Stimulated activated CD8-positive, alpha-beta memory T cell treated with anti-CD3 and anti-CD28 coated beads, Interleukin-4, amount 100 ng/mL, for 48 hours (primary cell): Measurements from ENCODE around the gene SH3PXD2A.
A peak's percentile ranks its signal among the peaks of the same experiment; 100 is the strongest.
"Not testable (repeated sequence)": the region's sequence is repeated elsewhere in the genome, so short reads cannot be mapped to it uniquely, and the experiment has no call there.

Source experiments
- DNase-seq: peaks from one replicate; pipeline ENCODE4 v3.0.0-alpha.2; 2020

The SH3PXD2A gene

DNA sequence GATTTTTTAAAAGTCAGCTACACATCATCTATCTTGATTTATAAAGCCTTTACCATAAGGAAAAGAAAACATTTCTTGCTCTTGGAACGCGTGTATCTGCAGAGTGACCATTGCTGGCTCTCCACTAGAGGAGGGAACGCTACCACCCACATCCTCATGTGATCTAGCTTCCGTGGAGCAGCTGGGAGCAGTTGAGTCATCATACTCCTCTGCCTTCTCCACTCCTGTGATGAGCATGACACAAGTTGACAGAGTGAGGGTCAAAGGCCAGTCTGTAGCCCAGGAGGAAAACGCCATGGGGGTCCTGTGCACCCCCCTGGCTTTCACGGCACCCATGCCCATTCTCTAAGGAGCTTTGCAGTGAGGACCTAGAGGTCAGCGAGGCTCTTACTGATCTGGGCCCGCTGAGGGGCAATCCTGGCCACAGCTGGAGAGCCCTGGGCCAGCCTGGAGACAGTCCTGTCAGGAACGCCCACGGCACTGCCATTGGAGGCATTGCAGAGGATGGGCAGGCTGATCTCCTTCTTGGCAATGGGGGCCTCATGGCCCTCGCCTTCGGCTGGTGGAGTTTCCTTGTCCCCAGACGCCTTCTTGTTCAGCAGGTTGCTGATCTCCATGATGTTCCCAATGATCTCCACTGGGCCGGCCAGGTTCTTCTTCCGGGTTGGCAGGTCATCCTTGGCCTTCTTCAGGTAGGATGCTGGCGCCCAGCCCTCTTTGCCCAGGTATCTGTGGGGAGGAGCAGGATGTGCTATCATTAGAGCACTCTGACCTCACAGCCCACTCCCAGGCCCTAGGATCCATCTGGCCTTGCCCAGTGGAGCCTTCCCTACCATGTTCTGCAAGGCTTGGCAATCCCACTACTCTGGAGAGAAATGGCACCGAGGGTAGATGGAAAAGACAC is 242.7 kb downstream of the SH3PXD2A start:
- DNase-seq, result no peak

DNA sequence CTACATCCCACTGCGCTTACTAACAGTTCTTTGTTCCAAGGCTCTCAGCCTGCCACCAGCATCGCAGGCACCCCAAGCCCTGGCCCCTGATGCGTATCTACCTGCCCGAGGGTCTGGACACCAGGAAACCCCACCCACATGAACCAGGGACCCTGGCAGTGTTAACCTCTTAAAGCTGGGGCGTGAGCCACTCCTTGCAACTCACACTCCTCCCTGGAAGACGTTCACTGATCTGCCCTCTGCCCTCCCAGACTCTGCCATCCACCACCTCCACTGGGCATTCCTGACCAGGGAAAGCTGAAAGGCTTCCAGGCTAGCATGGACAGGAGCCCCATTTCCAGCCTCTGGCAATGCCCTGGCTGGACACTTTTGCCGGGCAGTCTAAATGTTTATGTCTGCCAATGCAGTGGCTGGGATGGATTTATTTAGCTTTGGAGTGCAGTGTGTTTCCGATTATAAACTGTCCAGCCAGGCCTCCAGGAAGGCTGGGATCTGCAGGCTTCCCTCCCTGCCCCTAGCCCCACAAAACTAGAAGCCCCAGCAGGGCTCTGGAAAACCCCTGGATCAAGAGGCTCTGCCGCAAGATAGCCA is 244.4 kb downstream of the SH3PXD2A start:
- no peak for DNase-seq

DNA sequence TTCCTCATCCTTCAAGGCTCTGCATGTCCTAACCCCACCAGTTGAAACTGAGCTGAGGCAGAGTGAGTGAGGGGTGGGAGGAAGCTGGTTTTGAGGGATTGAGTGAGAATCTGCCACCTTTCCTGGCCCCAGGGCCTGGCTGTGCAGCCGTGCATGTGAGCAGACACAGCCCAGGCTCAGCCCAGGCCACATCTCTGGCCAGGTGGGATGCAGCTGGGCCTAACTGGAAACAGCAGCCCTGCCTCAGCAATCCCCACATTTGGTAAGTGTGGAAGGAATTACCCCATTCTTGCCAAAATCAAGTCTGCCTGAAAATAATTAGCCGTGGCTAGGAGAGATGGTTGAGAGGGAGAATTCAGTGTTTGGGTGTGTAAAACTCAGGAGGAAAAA is 245.3 kb downstream of the SH3PXD2A start:
- no peak for DNase-seq

DNA sequence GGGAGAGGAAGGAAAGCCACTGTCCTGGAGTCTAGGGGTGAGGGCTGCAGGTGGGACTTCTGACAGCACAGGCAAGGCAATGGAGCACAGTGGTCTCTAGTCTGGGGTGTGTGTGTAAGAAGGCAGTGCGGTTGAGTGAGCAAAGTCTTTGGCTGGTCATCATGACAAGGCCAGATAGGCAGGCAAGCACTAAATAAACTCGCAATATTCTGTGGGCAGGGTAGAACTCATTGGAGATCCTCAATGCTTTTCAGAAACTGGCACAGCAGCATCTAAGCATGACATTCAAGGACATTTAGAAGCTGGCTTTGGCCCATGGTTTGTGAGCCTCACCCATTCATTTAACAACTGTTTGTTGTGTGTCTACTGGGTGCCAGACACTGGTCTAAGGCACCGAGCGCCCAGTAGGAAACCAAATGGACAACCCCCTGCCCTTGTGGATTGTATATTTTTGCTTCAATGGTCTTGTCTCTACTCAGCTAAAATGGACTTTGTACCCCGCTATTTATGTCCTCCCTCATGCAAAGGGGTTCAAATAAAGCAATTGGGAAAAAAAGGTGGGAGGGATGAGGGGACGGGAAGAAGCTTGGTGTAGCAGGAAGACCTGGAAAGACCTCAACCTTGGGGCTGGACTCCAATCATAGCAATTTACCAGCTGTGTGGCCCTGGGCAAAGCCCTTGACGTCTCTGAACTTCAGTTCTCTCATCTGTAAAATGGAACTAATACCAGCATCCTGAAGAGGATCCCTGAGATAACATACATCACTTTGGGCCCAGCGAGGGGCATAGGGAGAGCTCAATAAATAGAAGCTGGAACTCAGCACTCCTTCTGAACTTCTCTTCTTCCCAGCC is 245.9 kb downstream of the SH3PXD2A start:
- DNase-seq, result no peak

DNA sequence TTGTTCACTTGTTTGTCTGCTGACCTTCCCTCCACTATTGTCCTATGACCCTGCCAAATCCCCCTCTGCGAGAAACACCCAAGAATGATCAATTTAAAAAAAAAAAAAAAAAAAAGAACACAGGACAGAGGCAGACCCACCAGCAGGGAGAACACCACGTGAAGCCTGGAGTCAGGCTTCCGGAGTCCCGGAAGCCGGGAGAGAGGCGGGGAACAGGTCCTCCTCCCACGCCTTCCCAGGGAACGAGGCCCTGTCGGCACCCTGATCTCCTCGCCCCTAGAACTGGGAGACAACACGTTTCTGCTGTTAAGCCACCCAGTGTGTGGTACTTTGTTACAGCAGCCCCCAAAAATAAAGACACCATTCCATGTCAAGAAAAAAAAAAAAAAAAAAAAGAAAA is 247.3 kb downstream of the SH3PXD2A start:
- not testable (repeated sequence) for DNase-seq

DNA sequence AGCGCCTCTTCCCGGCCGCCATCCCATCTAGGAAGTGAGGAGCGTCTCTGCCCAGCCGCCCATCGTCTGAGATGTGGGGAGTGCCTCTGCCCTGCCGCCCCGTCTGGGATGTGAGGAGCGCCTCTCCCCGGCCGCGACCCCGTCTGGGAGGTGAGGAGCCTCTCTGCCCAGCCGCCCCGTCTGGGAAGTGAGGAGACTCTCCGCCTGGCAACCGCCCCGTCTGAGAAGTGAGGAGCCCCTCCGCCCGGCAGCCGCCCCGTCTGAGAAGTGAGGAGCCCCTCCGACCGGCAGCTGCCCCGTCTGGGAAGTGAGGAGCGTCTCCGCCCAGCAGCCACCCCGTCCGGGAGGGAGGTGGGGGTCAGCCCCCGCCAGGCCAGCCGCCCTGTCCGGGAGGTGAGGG is 248.3 kb downstream of the SH3PXD2A start:
- not testable (repeated sequence) for DNase-seq

DNA sequence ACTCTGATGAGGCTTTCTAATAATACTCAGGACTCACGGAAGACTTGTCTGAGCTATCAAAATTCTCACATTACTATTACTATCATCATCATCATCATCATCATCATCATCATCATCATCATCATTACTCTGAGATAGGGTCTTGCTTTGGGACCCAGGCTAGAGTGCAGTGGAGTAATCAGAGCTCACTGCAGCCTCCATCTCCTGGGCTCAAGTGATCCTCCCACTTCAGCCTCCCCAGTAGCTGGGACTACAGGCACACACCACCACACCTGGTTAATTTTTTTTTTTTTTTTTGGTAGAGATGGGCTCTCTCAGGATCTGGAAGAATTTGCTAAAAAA is 249.3 kb downstream of the SH3PXD2A start:
- DNase-seq, result not testable (repeated sequence)

DNA sequence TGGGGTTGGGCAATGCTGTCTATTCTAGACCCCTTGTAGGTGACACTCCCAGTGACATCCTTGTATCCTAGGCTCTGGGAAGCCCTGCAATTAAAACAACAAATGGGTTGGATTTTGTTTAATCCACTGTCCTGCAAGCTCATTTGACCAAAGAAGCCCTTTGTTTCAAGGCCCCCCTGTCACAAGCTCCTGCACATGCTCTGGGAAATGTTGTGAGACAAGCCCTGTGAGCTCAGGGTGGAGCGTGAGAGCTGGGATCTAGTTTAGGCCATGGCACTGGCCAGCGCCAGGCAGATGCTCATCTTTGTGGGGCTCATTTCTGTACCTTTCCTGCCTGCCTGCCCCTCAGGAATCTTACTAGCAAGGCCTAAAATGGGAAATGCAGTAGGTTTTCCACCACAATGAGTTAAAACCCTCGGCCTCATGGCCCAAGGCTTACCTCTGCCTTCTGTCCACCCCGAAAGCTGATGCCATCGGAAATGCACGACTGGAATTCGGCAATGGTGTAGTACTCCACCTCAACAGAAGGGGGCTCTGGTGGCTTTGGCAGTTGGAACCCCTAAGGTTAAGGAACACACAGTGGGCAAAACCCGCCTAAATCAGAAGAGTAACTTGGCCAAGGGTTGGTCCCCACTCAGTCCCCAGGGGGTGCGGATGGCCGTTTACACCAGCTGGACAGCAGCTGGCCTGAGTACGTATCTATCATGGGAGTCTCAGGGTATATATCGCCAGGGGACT is 249.8 kb downstream of the SH3PXD2A start:
- peak; percentile 72 for DNase-seq

DNA sequence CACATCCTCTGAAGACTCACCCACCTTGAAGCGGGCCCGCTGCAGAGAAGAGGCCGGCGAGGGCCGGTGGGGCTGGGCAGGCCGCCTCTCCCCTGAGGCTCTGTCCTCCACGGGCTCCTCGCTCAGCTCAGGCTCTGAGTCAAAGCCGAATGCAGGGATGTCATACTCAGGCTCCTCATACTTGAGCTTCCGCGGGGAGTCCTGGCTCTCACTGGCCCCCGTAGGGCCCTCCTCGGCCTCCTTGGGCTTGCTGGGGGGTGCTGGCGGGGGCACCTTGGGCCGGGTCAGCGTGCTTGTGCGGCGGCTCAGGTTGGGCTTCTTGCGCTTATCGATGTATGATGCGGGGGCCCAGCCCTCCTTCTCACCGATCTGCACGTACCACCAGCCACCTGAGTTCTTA is 252.0 kb downstream of the SH3PXD2A start:
- no peak for DNase-seq

DNA sequence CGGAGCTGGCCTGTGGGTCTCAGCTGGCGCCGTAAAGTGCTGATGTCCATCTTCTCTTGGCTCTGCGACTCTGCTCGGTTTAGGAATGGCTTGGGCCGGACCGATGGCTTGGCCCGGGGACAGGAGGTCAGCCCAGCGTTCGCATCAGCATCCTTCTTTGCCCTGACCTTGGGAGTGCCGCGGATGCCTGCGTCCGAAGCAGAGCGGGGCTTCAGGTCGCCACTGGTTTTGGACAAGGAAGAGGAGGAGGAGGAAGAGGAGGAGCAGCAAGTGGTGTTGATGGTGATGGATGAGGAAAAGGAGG is 252.6 kb downstream of the SH3PXD2A start:
- DNase-seq, result no peak

DNA sequence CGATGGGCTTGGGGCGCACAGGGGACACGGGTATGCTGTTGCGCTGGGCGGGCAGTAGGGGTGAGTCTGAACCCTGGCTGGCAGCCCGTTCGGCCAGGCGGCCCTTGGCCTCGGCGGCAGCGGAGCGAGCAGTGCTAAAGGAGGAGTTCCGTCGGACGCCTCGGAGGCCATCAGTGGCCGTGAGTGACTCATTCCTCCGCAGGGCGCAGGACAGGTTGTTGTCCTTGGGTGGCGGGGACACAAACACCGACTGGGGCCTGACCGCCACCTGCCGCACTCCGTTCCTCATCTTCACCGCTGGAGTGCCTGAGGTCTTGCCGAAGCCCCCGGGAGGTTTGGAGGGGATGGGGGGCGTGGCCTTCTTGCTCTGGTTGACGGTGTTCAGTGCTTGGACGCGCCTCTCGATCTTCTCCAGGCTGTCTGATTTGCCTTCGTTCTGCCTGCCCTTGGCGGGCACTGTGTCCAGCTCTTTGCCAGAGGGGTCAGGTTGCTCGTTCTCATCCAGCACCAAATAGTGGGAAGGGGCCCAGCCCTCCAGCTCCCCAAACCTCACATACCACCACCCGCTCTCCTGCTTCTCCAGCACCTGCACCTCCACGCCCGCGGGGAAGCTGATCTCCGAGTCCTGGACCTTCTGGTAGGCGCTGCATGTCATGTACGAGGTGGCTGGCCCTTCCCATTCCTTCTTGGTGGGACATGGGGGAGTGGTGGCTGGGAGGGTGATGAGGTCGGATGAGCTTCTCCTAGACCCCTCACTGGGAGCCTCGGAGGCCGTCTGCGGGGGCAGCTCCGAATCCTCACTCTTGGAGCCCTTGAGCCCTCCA is 253.1 kb downstream of the SH3PXD2A start:
- no peak for DNase-seq

DNA sequence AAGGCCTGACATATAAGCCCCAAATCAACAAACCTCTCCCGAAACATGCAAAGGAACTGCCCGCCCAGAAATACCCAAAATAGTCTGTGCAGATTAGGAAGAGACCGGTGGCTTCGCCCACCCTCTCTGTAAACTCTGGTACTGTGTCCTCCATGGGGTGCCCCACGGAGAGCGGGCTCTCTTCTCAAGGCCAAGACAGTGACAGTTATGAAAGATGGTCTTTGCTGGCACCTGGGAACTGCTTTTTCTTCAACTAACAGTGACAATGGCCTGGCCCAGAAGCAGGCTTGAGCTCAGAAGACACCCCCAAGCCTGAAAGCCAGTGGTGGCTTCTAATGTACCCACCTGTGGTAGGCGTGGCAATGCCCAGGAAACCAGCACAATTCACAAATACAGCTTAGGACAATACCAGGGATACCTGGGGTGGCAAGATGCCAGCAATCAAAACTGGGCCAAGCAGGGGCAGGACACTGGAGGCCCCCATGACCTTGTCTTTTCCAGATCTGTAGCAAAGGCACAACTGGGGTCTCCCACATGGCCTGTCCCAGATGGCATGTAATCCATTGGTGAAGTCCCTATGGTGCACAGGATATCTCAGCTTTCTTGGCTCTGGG is 254.3 kb downstream of the SH3PXD2A start:
- DNase-seq, result no peak

DNA sequence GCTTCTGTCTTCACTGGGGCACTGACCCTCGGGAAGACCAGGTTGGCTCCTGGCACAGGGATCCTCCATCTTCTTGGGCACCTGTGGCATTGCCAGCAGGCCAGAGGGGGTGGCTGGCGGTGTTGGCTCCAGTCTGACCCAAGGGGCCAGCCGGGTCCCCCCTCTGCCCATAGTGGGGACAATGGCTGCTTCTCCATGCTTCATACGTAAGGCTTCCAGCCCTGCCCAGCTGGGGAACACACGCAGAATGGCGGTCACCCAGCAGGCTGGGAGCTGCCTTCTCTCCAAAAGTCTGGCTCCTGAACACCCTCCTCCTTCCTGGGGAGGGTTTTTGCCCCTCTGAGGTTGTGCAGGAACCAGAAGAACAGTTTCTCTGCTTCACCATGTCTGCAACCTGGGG is 255.1 kb downstream of the SH3PXD2A start:
- DNase-seq, result no peak

DNA sequence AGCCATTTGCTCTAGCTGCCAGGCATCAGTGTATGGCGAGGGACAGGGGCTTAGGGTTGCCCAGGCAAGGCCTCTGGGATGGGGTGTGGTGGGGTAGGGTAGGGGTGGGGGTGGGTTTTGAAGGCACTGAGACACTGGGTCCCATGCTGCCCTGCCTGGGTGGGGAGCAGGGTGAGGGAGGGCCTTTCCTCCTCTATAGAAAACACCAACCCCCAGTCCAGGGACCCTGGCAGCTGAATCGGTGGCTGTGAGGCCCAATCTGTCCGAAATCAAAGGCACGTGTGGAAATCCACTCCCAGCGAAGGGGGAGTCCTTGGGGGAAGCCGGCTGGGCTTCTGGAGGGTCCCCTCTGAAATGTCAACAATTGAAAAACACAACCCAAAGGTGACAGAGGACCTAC is 255.5 kb downstream of the SH3PXD2A start:
- no peak for DNase-seq

DNA sequence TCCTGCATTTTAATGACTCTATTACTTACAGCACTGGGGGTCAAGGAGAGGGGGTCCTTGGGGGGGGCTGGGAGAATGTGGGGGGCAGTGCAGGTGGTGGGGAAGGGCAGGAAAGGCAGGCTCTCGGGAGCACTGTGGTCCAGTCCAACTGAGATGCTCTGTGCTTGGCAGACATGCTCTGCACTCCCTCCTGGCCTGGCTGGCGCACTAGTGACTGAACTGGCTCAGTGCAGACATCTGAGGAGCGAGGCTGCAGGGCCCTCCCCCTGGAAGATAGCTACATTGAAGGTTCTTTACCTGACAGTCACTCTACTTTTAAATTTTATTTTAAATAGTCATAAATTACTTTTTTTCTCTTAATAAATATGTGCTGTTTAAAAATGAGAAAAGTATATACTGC is 256.2 kb downstream of the SH3PXD2A start:
- no peak for DNase-seq

DNA sequence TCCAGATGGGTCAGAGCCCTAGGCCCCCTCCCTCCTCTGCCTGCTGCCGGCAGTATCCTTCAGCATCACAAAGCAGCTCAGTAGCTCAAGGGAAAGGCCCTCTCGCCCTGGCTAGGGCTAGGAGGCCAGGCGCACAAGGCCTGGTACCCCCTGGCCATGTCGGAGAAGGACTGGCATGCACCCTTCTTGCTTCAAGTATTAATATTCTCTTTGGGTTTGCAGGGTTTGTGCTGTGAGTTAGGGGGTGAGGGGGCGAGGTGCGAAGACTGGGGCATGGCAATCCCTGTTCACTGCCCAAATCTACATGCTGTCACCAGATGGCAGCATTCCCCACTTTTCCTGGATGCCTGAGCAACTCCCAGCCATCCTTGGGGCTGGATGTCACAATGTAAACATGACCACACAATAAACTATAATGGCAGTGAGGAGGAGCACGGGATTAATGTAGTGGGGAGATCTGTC is 256.7 kb downstream of the SH3PXD2A start:
- DNase-seq, result peak; percentile 38

DNA sequence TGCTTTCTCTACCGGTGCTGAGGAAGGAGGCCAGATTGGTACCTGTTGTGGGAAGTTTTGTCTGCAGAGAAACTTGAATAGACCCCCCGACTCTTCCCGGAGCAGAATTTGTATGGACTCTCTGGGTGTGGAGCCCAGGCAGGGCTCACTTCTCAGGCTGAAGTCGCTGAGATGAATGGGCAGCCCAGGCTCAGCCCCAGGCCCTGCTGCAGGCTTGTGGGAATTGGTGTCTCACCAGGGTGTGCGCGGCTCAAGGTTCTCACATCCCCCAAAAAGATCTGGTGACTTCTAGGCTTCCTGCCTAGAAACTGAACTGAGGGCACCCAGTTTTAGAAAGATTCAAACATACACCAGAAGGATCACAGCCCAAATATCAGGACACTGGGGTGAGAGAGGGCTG is 258.4 kb downstream of the SH3PXD2A start:
- DNase-seq, result no peak

DNA sequence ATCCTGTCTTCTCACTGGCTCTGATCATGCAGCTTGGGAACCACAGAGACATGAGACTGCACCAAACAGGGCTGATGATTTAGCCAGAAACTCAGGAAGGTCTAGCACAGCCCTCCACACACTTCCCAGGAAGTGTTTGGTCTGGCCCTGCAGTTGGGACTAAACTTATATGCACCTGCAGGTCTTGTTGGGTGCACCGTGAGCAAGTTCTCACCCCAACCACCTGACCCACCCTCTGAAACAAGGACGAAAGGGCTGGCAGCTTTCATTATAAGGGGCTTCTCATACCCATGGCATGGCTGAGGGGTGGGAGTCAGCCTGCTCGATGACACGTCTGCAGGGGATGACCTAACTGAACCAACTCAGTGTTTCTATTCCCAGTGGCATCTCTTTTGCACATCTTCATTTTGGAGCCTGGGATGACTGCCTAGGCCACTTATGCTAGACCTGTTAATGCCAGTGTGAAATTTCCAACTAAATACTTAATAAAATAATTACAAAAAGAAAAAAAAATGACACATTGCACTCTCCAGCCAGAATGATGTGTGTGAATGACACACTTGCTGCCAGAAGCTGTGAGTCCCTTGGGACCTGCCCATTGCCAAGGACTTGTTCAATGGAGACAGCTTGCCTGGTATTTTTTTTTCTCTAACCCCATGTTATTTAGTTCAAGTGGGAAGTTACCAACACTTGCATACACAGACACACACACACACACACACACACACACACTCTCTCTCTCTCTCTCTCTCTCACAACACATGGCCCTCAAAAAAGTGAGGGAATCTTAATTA is 259.2 kb downstream of the SH3PXD2A start:
- DNase-seq, result no peak

DNA sequence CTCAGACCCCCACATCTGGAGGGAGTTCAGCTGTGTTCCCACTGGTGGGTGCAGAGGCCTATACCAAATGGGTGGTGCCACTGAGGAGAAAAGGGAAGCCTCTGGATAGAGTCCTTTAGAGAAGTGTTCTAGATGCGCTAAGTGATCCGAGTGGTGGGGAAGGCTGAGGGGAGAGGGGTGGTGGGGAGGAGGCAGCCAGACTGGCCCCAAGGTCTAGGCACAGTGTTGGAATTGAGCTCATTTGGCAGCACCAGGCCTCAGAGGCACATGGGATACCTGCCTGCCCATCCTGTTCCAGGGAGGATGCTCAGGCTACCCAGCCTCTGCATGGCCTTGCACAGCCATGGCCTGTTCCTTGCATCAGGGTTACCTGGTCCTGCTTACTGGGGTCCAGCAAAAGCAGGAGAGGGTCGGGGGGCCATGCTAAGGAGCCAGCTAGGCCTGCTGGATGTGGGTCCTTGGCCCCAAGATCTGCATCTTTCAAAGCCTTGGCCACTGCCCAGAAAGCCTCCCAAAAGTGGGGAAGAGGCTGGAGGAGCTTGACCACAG is 262.3 kb downstream of the SH3PXD2A start:
- no peak for DNase-seq

DNA sequence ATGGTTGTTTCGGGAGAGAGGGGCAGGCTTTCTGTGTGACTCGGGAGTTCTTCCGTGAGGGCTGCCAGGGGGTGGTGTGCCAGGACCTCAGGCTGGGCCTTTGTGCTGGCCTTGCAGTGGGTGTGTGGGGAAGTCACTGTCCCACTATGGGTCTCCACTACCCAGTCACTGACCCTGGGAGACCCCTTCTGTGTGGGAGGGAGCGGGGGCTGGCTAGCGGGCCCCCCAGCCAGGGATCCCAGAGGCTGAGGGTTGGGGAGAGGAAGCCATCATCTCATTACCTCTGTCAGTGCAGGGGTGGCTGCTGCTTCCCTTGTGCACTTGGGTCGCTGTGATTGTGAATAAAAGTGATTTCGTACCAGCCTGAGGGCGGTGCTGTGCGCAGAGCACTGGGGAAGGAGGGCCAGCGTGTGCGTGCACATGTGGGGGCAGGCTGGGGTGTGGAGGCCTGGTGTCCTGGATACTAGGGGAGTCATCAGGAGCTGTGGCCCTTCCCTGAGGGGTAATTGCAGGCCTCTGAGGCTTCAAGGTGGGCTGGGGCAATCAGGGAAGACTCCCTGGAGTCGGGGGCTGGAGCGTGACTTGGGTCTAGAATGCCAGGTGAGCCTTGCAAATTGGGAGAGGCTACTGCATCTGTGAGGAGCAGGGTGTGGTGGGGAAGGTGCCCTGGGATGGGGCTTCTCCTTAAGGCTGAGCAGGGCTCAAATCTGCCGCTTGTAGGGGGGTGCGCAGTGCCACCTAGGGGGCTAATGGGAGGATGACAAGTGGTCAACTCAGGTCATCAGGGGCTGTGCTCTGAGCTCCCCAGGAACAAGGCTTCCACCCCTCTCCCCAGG is 263.0 kb downstream of the SH3PXD2A start:
- peak; percentile 71 for DNase-seq
